Effector CD8-positive, alpha-beta T cell (primary cell): ENCODE data around the gene PRMT7.

ENCODE experiments used
- DNase-seq: peaks from one replicate; lab custom pipeline; 2025; lab: John Stamatoyannopoulos, UW

The PRMT7 gene

GRCh38 chr16:68375801-68376536, 65.2 kb downstream of the PRMT7 start:
- no peak for DNase-seq

GRCh38 chr16:68376590-68376989, 65.8 kb downstream of the PRMT7 start:
- no peak for DNase-seq

GRCh38 chr16:68377221-68377620, 66.4 kb downstream of the PRMT7 start:
- no peak for DNase-seq

- no peak for DNase-seq
Measured at GRCh38 chr16:68377667-68378393, 67.0 kb downstream of the PRMT7 start.

- DNase-seq: no peak
Measured at GRCh38 chr16:68378436-68379415, 67.9 kb downstream of the PRMT7 start.

- no peak for DNase-seq
Measured at GRCh38 chr16:68379472-68380347, 68.9 kb downstream of the PRMT7 start.

- no peak for DNase-seq
Measured at GRCh38 chr16:68380348-68380670, 69.5 kb downstream of the PRMT7 start.

GRCh38 chr16:68380676-68381362, 70.0 kb downstream of the PRMT7 start:
- no peak for DNase-seq

- no peak for DNase-seq
Measured at GRCh38 chr16:68381363-68381724, 70.5 kb downstream of the PRMT7 start.

- no peak for DNase-seq
Measured at GRCh38 chr16:68382296-68382718, 71.5 kb downstream of the PRMT7 start.

- no peak for DNase-seq
Measured at GRCh38 chr16:68383858-68384257, 73.0 kb downstream of the PRMT7 start.

GRCh38 chr16:68384288-68385161, 73.7 kb downstream of the PRMT7 start:
- DNase-seq: no peak

GRCh38 chr16:68385371-68385770, 74.6 kb downstream of the PRMT7 start:
- no peak for DNase-seq

- DNase-seq: no peak
Measured at GRCh38 chr16:68386628-68387027, 75.8 kb downstream of the PRMT7 start.

GRCh38 chr16:68387301-68387700, 76.5 kb downstream of the PRMT7 start:
- DNase-seq: no peak

- DNase-seq: no peak
Measured at GRCh38 chr16:68388124-68388523, 77.3 kb downstream of the PRMT7 start.

GRCh38 chr16:68389006-68389405, 78.2 kb downstream of the PRMT7 start:
- DNase-seq: no peak

- DNase-seq: no peak
Measured at GRCh38 chr16:68389750-68390371, 79.0 kb downstream of the PRMT7 start.

GRCh38 chr16:68393333-68393732, 82.5 kb downstream of the PRMT7 start:
- DNase-seq: no peak
